NOMO-1 treated with dmso at 0.1 percent for 144 hours (cell line): ENCODE data around the gene GPC1.
A peak's percentile ranks its signal among the peaks of the same experiment; 100 is the strongest.

Source experiments
- DNase-seq: peaks from one replicate; lab custom pipeline; 2025; ENCODE audit not compliant: unreplicated experiment; lab: John Stamatoyannopoulos, UW

The GPC1 gene

DNA sequence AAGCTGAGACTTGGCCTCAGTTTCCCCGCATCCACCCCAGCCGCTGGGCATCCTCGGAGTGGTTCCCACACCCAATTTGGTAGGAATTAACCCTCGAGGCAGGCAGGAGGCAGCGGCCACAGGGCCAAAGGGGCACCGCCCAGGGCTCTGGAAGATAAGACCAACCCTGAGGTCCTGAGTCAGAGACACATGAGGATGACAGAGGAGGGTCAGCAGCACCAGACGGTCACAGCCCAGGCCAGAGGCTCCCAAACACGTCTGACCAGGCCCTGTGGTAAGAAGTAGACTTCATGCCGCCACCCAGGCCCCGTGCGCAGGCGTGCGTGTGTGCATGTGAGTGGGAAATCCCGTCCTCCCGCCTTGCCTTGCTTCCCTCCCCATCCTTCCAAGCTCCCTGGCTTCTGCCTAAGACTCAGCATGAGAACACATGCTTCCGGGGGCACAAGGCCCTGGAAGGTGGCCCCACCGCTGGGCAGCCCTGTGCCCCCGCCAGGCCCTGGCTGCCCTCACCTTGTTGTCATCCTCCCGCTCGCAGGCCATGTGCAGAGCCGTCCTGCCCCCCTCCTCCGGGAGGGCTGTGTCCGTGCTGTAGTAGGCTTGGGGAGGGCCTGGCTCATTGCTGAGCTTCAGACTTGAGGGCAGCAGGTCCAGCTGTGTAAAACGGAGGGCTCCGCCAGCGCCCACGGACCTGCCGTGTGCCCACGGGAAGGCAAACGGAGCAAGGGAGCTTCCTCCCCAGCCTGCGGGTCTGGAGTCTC lies 76.1 kb downstream of the GPC1 start:
- DNase-seq = no peak

DNA sequence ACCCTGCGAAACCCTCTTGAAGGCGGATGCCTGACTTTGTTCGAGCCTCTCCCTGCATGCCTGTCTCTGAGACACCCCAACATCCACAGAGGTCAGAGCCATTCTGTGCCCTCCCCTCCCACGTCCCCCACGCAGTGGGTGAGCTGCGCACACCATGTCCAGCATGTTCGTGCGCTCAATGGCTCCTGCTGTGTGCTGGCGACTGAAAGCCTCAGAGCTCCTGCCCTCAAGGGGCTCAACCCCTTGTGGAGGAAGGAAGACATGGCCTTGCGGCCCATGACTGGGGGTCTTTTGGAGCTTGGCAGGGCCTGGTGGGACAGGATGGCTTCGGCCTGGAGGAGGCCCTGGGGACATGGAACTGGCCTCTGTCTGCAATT lies 76.6 kb downstream of the GPC1 start:
- DNase-seq = no peak

DNA sequence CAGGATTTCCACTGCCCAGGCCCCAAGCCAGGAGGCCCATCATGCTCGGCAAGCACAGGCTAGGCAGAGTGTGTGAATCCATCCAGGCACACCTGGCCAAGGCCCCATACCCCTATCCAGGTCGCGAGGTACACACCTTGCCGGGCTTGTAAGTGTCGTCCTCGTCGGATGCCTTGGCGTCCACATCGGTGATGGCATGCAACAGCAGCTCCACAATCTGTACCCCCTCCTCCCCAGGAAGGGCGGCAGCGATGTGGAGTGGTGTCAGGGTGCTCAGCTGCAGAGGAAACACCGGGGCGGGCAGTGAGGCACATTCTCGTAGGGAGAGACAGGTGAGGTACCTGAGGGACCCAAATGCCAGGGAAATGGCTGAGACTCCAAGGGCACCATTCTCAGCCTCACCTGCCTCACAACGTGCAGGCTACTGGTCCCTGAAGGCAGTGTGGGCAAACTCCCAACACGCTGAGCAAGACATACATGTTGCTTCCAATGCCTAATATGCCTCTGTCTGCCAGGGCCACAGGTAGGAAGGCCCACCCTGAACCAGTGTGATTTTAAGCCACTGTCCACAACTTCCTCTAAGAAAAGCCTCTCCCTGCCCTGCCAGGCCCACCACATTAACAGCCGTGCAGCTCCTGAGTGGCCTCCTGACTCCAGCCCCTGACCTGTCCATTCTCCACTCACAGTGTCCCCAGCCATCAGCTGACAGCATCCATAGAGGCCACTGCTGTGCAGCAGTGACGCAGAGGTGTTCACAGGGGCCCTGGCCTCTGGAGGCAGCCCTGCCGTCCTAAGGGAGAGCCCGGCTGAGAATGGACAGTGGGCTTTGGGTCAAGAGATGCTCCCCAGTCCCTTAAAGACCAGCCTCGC lies 77.4 kb downstream of the GPC1 start:
- no peak for DNase-seq

DNA sequence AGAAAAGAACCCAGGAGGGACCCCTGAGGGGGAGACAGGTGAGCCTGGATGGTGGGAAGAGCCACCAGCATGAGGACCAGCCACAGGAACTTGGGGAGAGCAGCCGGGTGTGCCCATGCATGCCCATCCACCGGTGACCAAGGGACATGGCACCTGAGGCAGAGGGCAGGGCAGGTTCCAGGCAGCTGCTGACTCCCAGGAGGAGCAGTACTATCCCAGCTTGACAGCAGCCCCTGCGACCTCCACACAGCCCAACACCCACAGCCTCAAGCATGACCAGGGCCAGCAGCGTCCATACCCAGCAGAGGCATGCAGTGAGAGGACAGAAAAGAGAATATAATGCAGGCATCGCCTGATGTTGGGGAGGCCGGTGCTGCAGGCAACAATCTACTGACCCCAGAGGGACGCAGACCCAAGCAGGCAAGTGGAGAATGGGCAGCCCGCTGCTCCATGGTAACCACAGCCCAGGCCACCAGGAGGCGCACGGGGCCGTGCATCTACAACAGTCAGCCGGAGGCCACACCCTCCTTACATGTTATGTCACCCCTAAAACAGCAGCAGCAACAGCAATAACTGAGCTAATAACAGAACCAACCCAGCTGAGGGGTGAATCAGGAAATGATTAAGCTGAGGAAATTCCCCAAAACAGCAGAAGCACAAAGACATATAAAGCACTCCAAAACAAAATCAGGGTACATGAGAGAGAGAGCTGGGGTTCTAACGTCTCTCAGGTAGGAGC lies 78.3 kb downstream of the GPC1 start:
- peak; percentile 49 for DNase-seq

DNA sequence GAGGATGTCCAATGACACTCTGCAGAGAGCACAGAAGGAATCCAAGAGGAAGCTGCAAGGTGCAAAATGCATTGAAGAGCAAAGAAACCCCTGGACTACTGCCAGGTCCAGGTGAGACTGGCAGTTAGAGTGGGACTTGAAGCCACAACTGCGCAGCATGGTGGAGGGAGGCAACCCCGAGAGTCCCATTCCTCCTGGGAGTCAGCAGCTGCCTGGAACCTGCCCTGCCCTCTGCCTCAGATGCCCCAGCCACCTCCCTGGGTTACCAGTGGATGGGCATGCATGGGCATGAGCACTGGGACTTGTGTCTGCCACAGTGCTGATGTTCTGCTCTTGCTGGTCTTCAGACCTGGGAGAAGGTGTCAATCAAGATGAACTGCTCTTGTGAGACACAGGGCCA lies 79.2 kb downstream of the GPC1 start:
- no peak for DNase-seq

DNA sequence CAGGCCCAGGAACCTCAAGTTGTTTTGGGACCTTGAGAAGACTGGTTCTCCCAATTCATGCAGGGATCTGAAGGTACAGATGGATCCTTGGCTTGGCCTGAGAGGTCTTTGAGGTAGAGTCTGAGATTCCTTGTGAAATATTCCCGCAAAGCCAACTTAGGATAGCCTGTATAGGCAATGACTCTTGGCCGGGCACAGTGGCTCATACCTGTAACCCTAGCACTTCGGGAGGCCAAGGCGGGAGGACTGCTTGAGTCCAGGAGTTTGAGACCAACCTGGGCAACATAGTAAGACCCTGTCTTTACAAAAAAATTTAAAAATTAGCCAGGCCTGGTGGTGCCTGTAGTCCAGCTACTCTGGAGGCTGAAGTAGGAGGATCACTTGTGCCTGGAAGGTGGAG lies 81.9 kb downstream of the GPC1 start:
- no peak for DNase-seq
